GM21723 (cell line): ENCODE measurements around the gene COL26A1.

Source experiments
- ATAC-seq: cut with Tn5 transposase; IDR thresholded peaks from one replicate; pipeline ENCODE4 v1.9.1; 2021; ENCODE audit warnings: mild to moderate bottlenecking, moderate library complexity; ENCODE audit not compliant: unreplicated experiment

COL26A1 gene

GRCh38 chr7:101562531-101563197 is 200.0 kb downstream of the COL26A1 start:
- no peak for ATAC-seq

DNA sequence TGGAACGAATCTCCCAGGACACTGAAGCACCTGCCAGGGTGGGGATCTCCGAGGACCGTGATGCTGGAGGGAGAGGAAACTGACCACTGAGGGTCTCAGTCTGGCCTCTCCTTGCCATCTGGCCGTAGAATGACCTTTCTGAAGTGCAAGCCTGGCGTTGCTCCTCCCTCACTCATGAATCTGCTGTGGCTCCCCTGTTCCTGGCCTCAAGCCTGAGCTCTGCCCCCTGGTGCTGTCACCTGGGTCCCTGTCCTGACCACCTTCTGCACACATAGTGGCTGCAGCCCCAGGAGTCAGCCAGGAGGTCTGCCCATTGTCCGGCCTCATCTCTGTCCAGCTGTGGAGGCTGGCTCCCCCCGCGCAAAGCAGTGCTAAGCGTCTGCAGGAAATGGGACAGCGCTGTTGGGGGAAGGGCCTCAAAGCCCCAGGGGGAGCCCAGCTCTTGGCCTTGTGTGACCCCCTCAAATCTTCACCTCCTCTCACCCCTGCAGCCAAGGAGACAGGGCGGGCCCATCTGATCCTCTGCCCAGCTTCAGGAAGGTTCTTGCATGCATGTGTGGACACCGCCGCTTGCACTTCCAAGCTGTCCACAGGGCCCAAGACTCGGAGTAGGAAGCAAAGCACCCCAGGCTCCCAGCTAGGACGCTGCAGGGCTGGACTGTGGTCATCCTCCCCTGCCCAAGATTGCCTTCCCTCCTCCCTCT is 200.7 kb downstream of the COL26A1 start:
- no peak for ATAC-seq

GRCh38 chr7:101563943-101564777 is 201.5 kb downstream of the COL26A1 start:
- ATAC-seq: no peak

DNA sequence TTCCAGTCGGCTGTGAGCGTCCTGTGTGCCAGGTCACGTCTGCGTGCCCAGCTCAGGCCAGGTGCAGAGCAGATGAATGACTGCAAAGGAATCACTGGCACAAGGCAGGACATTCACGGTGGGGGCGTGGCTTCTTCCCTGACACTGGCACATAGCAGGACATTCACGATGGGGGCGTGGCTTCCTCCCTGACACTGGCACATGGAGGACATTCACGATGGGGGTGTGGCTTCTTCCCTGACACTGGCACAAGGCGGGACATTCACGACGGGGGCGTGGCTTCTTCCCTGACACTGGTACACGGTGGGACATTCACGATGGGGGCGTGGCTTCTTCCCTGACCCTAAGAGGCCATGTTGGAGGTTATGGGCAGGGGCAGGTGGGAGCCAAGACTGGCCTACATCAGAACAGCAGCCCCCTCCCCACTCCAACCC is 202.1 kb downstream of the COL26A1 start:
- ATAC-seq: no peak

- ATAC-seq: no peak
Observed at GRCh38 chr7:101565601-101566209, 203.0 kb downstream of the COL26A1 start.

GRCh38 chr7:101567230-101567629 is 204.6 kb downstream of the COL26A1 start:
- no peak for ATAC-seq

DNA sequence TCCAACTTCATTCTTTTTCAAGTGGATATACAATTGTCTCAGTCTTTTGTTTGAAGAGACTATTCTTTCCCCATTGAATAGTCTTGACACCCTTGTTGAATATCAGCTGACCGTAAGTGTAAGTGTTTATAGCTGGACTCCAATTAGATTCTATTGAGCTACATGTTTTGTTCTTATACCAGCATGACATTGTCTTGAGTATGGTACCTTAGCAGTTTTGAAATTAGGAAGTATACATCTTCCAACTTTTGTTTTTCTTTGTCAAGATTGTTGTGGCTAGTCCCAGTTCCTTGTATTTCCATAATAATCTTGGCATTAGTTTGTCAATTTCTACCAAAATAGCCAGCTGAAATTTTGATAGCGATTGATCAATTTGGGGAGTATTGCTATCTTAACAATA is 209.5 kb downstream of the COL26A1 start:
- no peak for ATAC-seq

GRCh38 chr7:101575168-101575567 is 212.5 kb downstream of the COL26A1 start:
- no peak for ATAC-seq

GRCh38 chr7:101575721-101576120 is 213.0 kb downstream of the COL26A1 start:
- ATAC-seq: no peak

GRCh38 chr7:101576998-101577397 is 214.3 kb downstream of the COL26A1 start:
- no peak for ATAC-seq

- ATAC-seq: no peak
Observed at GRCh38 chr7:101578552-101578951, 215.9 kb downstream of the COL26A1 start.

DNA sequence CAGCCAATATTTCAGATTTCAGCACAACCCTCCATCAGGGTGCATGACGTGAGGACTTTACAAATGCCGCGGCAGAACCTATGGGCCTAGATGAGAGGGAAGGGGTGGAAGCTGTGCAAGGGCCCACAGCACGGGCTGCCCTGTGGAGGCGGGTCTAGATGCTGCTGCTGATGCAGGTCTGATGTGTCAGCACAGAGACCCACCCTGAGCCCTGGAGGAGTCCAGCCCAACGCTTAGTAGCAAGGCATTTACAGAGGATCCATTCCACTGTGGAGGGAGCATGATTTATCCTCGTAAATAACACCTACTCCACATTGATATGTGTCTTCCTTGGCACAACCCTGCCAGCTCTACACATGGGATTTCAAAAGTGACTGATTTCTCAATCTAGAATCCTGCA is 217.9 kb downstream of the COL26A1 start:
- no peak for ATAC-seq

DNA sequence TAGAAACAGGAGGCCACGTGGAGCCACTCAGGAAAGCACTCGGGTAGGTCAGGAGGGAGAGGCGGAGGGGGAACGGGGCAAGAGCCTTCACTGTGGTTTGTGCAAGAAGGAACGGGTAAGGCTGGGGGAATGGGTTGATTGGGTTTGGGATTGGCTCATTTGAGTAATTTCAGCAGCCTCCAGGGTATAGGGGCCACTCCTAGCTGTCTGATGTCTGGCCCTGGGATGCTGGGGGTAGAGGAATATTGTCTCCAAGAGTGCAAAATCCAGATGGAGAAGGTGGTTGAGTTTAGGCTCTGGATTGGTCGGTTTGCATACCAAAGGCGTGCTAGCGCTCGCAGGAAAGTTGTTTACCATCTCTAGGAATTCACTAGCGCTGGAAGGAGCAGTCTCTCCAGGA is 219.2 kb downstream of the COL26A1 start:
- no peak for ATAC-seq

DNA sequence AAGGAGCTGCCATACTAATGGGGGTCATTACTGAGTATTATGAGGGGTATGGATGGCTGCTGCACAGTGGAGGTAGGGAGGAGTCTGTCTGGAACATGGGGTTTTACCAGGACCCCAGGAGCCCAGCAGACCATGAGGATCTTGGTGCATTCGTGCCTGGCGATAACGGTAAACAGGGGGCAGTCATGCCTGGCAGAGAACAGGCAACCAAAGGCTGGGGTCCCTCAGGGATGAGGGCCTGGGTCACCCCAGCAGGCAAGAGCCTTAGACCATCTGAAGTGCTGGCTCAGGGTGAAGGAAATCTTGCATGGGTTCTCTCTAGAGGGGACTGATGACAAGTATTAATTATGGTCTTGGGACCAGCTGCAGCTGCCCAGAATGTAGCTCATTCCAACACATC is 220.3 kb downstream of the COL26A1 start:
- no peak for ATAC-seq

DNA sequence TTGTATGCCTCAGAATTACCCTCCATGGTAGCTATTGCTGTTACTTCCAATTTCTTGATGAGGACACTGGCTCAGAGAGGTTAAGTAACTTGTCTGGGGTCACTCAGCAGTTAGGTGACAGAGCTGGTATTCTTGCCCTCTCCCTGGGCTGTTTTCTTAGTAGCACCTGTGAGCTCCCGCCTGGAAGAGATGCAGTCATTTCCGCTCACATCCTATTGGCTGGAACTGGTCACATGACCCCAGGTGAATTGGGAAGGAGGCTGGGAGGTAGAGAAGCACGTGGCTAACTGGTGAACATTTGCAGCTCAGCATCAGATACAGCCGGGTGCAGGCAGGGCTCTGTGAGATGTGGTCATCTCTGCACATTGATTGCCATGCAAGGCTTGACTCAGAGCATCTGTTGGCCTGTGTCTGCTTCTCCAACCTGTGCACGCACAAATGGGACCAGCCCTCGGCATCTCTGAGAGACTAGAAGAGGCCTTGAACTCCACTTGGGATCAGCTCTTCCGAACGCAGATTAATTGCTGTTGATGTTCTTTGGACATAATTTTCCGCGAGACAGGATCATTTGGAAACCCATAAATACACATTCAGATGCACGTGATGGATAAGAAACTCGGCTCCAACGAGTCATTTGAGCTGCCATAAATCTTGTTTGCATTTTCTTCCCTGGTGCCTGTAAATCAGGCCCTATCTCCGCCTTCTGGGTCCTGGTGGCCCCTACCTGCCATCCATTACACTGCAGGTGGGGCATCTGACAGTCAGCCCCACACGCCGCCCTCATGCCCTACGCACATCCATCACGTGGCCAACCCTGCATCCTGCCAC is 223.6 kb downstream of the COL26A1 start:
- no peak for ATAC-seq

- ATAC-seq: no peak
Observed at GRCh38 chr7:101586906-101587677, 224.4 kb downstream of the COL26A1 start.

DNA sequence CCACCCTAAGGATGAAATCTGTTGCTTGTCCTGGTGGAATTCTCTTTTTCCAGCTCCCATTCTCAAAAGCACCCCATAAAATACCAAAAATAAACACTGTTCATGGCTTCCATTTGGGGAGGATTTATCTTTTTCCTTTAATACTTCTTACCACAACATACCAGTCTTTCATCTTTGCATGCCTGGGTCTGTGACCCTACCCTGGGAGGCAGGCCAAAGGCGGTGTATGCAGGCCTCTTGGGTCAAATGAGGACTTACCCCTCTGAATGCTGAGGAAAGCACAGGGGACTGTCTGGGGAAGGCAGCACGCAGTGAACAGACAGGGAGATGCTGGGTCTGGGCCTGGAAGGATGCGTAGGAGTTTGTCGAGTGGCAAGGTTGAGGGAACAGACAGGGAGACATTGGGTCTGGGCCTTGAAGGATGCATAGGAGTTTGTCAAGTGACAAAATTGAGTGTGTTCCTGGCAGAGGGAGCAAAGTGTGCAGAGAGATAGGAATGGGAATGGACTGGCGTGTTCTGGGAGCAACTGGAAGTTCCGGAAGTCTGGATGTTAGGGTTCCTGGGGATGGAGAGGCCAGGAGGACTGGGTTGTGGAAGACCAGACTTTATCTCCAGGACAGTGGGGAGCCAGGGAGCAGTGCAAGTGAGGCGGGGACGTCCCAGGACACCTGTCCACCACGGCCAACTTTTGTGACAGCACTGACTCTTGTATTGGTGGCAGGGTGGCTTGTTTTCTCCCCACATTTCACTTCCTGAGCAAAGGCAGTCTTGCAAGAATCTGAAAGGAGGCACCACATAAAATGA is 225.7 kb downstream of the COL26A1 start:
- ATAC-seq: no peak

- no peak for ATAC-seq
Observed at GRCh38 chr7:101589052-101589451, 226.4 kb downstream of the COL26A1 start.
